HFF-Myc (cell line): ENCODE data around the gene TSHR.
"Not testable (repeated sequence)": the region's sequence is repeated elsewhere in the genome, so short reads cannot be mapped to it uniquely, and the experiment has no call there.

ENCODE experiments used
- DNase-seq: peaks from one replicate; pipeline ENCODE4 v3.0.0-alpha.2; 2011; ENCODE audit warnings: low read depth; ENCODE audit errors: extremely low read depth
- H3K4me3 ChIP-seq: replicated peaks from 2 replicates; pipeline ENCODE4 v1.5.1; 2011; ENCODE audit warnings: low read depth, mild to moderate bottlenecking, control low read depth, low read length
- TF ChIP-seq, protein P1 (sequence below): IDR thresholded peaks from 2 replicates; pipeline ENCODE4 v1.5.1; 2012; ENCODE audit warnings: mild to moderate bottlenecking, low read depth, low read length, control low read depth; ENCODE audit errors: missing control alignments

TSHR gene

DNA sequence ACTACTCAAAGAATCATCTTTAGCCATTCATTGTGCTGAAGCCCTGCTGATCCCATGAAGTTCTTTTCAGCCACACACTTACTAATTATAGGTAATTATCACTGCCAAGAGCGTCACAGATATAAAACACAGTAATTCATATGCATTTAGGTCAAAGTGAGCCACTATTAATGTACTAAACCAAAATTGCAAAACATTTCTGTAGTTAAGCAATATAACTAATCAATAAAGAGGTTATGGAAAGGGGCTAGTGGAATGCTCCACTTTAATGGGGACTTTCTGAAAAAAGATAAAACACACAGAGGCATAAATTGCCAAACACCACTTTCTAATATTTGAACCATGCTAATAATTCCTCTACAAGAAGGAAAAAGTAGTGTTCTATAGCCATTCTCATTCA, 7.1 kb upstream of the TSHR start:
- TF ChIP-seq, protein P1, sequence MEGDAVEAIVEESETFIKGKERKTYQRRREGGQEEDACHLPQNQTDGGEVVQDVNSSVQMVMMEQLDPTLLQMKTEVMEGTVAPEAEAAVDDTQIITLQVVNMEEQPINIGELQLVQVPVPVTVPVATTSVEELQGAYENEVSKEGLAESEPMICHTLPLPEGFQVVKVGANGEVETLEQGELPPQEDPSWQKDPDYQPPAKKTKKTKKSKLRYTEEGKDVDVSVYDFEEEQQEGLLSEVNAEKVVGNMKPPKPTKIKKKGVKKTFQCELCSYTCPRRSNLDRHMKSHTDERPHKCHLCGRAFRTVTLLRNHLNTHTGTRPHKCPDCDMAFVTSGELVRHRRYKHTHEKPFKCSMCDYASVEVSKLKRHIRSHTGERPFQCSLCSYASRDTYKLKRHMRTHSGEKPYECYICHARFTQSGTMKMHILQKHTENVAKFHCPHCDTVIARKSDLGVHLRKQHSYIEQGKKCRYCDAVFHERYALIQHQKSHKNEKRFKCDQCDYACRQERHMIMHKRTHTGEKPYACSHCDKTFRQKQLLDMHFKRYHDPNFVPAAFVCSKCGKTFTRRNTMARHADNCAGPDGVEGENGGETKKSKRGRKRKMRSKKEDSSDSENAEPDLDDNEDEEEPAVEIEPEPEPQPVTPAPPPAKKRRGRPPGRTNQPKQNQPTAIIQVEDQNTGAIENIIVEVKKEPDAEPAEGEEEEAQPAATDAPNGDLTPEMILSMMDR: no peak
- no peak for DNase-seq
- no peak overlapping the region for H3K4me3 ChIP-seq

DNA sequence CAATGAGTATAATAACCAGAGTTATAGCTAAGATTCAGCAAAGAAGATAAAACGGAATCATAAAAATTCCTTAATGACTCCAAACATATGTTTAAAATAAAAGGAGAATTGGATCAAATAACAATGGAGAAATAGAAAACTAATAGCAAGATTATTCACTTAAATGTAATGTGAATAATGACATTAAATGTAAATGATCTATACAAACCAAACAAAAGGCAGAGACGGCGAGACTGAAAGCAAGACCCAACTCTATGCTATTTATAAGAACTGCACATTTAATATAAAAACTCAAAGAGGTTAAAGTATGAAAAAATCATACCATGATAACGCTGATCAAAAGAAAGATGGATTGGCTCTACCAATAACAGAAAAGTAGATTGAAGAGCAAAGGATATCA, 3.9 kb upstream of the TSHR start:
- TF ChIP-seq, protein P1: no peak
- no peak overlapping the region for H3K4me3 ChIP-seq

GRCh38 chr14:80953211-80953610, 2.2 kb upstream of the TSHR start:
- H3K4me3 ChIP-seq, DNase-seq: not testable (repeated sequence)

More for the DNA sequence above, 3.9 kb upstream of the TSHR start:
- no peak for DNase-seq

- TF ChIP-seq, protein P1: peak; percentile 76
- peak overlapping the region; percentile 44 for H3K4me3 ChIP-seq
- DNase-seq: peak; percentile 31
Observed at GRCh38 chr14:80954687-80955299, 628 bp upstream of the TSHR start.

DNA sequence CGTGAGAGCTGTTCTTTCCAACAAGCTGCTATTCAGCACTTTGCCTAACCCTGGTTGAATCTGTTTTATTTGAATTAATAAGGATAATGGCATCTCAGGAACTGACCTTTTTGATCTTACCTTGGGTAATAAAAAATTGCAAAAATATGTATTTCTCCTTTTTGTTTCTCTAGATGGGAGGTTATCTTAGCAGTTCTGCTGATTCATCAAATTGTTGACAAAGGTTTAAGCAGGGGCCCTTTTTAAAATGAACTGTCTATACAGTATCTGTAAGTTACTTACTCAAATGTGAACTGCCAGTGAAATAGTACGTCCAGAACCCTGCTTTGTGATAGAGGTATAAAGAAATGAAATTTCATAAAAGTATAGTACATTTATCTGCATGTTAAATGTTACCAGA, 681 bp downstream of the TSHR start:
- no peak for DNase-seq
- no peak overlapping the region for H3K4me3 ChIP-seq
- TF ChIP-seq, protein P1: no peak

DNA sequence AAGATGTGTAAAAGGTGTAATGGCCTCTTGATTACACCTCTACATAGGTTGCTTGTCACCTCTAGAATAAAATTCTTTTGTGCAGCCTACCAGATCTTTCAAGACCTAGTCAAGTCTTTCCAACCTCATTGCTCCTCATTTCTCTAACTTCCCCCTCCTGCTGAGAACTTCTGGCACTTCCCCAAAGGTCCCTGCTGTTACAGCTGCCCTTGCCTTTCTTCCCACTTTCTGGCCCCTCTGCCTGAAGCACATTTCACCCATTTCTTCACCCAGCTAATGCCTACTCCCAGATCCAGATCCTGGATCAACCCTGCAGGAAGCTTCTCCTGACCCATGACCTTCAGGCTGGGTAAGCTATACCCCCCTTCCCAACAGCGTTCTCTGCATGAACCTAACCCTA, 1.5 kb downstream of the TSHR start:
- no peak for DNase-seq
- TF ChIP-seq, protein P1: no peak
- no peak overlapping the region for H3K4me3 ChIP-seq

- no peak overlapping the region for H3K4me3 ChIP-seq
- no peak for DNase-seq
- TF ChIP-seq, protein P1: no peak
Observed at GRCh38 chr14:80957613-80958012, 2.2 kb downstream of the TSHR start.
